HEK293T (cell line): ENCODE data around the gene LAMP1.
"Not testable (repeated sequence)": the region's sequence is repeated elsewhere in the genome, so short reads cannot be mapped to it uniquely, and the experiment has no call there.

Experiments used
- CTCF ChIA-PET: fragments of 350-600 bp; formaldehyde crosslinking; extraction: SDS; loops from one replicate; lab custom pipeline; 2021; ENCODE audit warnings: antibody characterized with exemption, inconsistent platforms; lab: Yijun Ruan, JAX
- POLR2A ChIA-PET: fragments of 350-600 bp; formaldehyde crosslinking; extraction: SDS; loops from one replicate; lab custom pipeline; 2020; ENCODE audit warnings: antibody characterized with exemption, inconsistent platforms; lab: Yijun Ruan, JAX
- DNase-seq: peaks from one replicate; pipeline ENCODE4 v3.0.0; 2012; ENCODE audit warnings: mixed read lengths; ENCODE audit errors: extremely low spot score
- ARNT ChIP-seq: fragments of 450-650 bp; IDR thresholded peaks from 2 replicates; pipeline ENCODE4 v1.6.1; 2017; ENCODE audit warnings: mild to moderate bottlenecking
- BHLHE40 ChIP-seq: fragments of 450-650 bp; IDR thresholded peaks from 2 replicates; pipeline ENCODE4 v1.6.1; 2016; ENCODE audit warnings: mild to moderate bottlenecking, moderate library complexity, borderline replicate concordance
- CTBP1 ChIP-seq: fragments of 450-650 bp; IDR thresholded peaks from 2 replicates; pipeline ENCODE4 v1.6.1; 2016; ENCODE audit warnings: borderline replicate concordance
- ELF4 ChIP-seq: fragments of 450-650 bp; IDR thresholded peaks from 2 replicates; pipeline ENCODE4 v1.6.1; 2017; ENCODE audit warnings: antibody characterized with exemption
- FOXA1 ChIP-seq: fragments of 450-650 bp; IDR thresholded peaks from 2 replicates; pipeline ENCODE4 v1.6.1; 2016; ENCODE audit warnings: mild to moderate bottlenecking
- FOXK2 ChIP-seq: fragments of 450-650 bp; IDR thresholded peaks from 2 replicates; pipeline ENCODE4 v1.6.1; 2016; ENCODE audit warnings: mild to moderate bottlenecking
- FOXM1 ChIP-seq: fragments of 450-650 bp; IDR thresholded peaks from 2 replicates; pipeline ENCODE4 v1.6.1; 2017; ENCODE audit warnings: mild to moderate bottlenecking, borderline replicate concordance
- HDGF ChIP-seq: fragments of 450-650 bp; IDR thresholded peaks from 2 replicates; pipeline ENCODE4 v1.6.1; 2017; ENCODE audit warnings: antibody characterized with exemption, borderline replicate concordance
- L3MBTL2 ChIP-seq: fragments of 450-650 bp; conservative IDR thresholded peaks from 2 replicates; pipeline ENCODE4 v1.6.1; 2016; ENCODE audit warnings: mild to moderate bottlenecking
- LEF1 ChIP-seq: fragments of 450-650 bp; IDR thresholded peaks from 2 replicates; pipeline ENCODE4 v1.6.1; 2017; ENCODE audit warnings: mild to moderate bottlenecking, borderline replicate concordance
- NFRKB ChIP-seq: fragments of 450-650 bp; IDR thresholded peaks from 2 replicates; pipeline ENCODE4 v1.6.1; 2016; ENCODE audit warnings: mild to moderate bottlenecking, moderate library complexity
- SP1 ChIP-seq: fragments of 450-650 bp; IDR thresholded peaks from 2 replicates; pipeline ENCODE4 v1.6.1; 2017
- SUZ12 ChIP-seq: fragments of 450-650 bp; IDR thresholded peaks from 2 replicates; pipeline ENCODE4 v1.6.1; 2016; ENCODE audit warnings: mild to moderate bottlenecking
- TARDBP ChIP-seq: fragments of 450-650 bp; IDR thresholded peaks from 2 replicates; pipeline ENCODE4 v1.6.1; 2016
- ZNF384 ChIP-seq: fragments of 450-650 bp; IDR thresholded peaks from 2 replicates; pipeline ENCODE4 v1.6.1; 2016
- TF ChIP-seq, protein P1 (sequence below): fragments of 450-650 bp; IDR thresholded peaks from 2 replicates; pipeline ENCODE4 v1.6.1; 2016

Gene LAMP1, protein sequence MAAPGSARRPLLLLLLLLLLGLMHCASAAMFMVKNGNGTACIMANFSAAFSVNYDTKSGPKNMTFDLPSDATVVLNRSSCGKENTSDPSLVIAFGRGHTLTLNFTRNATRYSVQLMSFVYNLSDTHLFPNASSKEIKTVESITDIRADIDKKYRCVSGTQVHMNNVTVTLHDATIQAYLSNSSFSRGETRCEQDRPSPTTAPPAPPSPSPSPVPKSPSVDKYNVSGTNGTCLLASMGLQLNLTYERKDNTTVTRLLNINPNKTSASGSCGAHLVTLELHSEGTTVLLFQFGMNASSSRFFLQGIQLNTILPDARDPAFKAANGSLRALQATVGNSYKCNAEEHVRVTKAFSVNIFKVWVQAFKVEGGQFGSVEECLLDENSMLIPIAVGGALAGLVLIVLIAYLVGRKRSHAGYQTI

DNA sequence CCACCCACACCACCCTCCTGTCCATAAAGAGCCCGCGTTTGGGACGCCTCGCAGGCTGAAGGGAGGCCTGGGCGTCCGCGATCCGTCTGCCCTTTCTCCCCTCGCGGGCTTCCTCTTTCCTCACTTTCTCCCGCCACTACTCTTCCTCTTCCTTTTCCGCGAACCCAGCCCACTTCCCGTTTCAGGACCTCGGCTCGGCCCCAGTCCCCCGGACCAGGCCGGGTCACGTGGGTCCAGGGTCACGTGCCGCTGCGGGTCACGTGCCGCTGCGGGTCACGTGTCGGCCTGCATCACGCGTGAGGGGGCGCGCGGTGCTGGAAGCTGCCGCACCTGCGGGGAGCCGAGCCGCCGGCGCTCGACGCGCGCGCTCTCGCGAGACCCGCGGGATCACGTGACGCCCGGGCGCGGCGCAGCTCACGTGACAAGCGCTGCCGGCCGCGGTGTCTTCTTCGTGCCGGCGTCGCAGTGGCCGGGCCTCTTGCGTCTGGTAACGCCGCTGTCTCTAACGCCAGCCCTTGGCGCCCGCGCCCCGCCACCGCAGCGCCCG, at the start of gene LAMP1:
TSS of gene LAMP1 (plus strand) at position 417 of the 547 bp plus-strand sequence. CDS start 196 bp downstream, outside the sequence.
- CTCF ChIA-PET, result no interaction called here
- DNase-seq, result peak; percentile 89
- POLR2A ChIA-PET, result interaction anchor here (0.5 to 0.6 kb wide), 2 partner anchors 14 to 20 kb away, joined by 3 read pairs; no protein-coding TSS in a partner anchor
- peak; percentile 62 for TF ChIP-seq NFRKB
- TF ChIP-seq BHLHE40, result no peak
- peak; percentile 57; the same call in 1 of the 2 replicates for TF ChIP-seq LEF1
- peak; percentile 76 for TF ChIP-seq ARNT
- TF ChIP-seq FOXM1, result peak; percentile 57; the same call in 1 of the 2 replicates
- TF ChIP-seq ELF4, result peak; percentile 65
- no peak for TF ChIP-seq ZNF384
- no peak for TF ChIP-seq FOXA1
- TF ChIP-seq FOXK2, result no peak
- no peak for TF ChIP-seq SP1
- TF ChIP-seq, protein P1, sequence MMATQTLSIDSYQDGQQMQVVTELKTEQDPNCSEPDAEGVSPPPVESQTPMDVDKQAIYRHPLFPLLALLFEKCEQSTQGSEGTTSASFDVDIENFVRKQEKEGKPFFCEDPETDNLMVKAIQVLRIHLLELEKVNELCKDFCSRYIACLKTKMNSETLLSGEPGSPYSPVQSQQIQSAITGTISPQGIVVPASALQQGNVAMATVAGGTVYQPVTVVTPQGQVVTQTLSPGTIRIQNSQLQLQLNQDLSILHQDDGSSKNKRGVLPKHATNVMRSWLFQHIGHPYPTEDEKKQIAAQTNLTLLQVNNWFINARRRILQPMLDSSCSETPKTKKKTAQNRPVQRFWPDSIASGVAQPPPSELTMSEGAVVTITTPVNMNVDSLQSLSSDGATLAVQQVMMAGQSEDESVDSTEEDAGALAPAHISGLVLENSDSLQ, result no peak
- peak; percentile 97 for TF ChIP-seq L3MBTL2
- no peak for TF ChIP-seq HDGF
- peak; percentile 58 for TF ChIP-seq CTBP1
- peak; percentile 36; the same call in 1 of the 2 replicates for TF ChIP-seq TARDBP
- no peak for TF ChIP-seq SUZ12

GRCh38 chr13:113252516-113253095, 44.4 kb upstream of the LAMP1 start:
- DNase-seq, result no peak
- TF ChIP-seq ZNF384 (no peak), BHLHE40 (no peak), LEF1 (no peak), FOXM1 (no peak), TARDBP (no peak), FOXA1 (no peak), ELF4 (no peak), L3MBTL2 (no peak), CTBP1 (no peak), FOXK2 (no peak), ARNT (no peak), HDGF (no peak), SUZ12 (no peak), NFRKB (no peak), SP1 (no peak)
- TF ChIP-seq, protein P1, result no peak
- ChIA-PET POLR2A (no interaction called here), CTCF (no interaction called here)

DNA sequence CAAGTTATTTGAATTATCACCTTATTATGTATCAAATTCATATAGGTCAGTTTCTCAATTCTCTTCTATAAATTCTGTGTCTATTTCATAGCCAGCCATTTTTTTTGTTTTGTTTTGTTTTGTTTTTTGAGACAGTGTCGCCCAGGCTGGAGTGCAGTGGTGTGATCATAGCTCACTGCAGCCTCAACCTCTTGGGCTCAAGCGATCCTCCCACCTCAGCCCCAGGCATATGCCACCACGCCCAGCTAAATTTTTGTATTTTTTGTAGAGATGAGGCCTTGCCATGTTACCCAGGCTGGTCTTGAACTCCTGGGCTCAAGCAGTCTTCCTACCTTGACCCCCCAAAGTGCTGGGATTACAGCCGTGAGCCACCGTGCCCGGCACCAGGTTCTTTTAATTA, 39.1 kb upstream of the LAMP1 start:
- CTCF ChIA-PET, DNase-seq, POLR2A ChIA-PET: not testable (repeated sequence)

- TF ChIP-seq SP1 (no peak), BHLHE40 (no peak), HDGF (no peak), CTBP1 (no peak), FOXA1 (no peak), SUZ12 (no peak), NFRKB (no peak), FOXM1 (no peak), ARNT (no peak), L3MBTL2 (no peak), TARDBP (no peak), ELF4 (no peak), FOXK2 (no peak), LEF1 (no peak)
- TF ChIP-seq, protein P1, result no peak
- no peak for DNase-seq
- ChIA-PET POLR2A (no interaction called here), CTCF (no interaction called here)
Measured at GRCh38 chr13:113258321-113259054, 38.6 kb upstream of the LAMP1 start.

DNA sequence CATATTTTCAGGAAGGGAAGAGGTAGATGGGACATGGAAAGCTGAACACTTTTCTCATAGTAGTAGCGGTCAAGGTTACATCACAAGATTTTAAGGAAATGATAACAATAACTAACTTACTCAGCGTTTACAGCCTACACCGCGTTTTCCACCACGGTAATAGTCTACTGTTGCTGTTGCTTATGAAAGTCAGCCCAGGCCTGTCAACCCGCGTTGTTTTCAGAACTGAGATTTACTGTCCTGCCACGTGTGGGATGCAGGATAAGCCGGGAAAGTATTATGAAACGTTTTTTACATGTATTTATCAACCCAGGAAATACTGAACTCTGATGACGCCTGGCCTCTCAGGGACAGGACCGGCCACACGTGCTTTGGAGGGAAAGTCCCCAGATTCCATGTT, 36.0 kb upstream of the LAMP1 start:
- no peak for DNase-seq
- ChIA-PET POLR2A (no interaction called here), CTCF (no interaction called here)
- no peak for TF ChIP-seq ELF4
- TF ChIP-seq ARNT, result no peak
- no peak for TF ChIP-seq ZNF384
- no peak for TF ChIP-seq FOXK2
- no peak for TF ChIP-seq L3MBTL2
- no peak for TF ChIP-seq NFRKB
- no peak for TF ChIP-seq SP1
- TF ChIP-seq LEF1, result no peak
- no peak for TF ChIP-seq FOXA1
- TF ChIP-seq HDGF, result no peak
- TF ChIP-seq BHLHE40, result no peak
- TF ChIP-seq CTBP1, result no peak
- TF ChIP-seq, protein P1, result no peak
- no peak for TF ChIP-seq SUZ12
- no peak for TF ChIP-seq FOXM1
- TF ChIP-seq TARDBP, result no peak

DNA sequence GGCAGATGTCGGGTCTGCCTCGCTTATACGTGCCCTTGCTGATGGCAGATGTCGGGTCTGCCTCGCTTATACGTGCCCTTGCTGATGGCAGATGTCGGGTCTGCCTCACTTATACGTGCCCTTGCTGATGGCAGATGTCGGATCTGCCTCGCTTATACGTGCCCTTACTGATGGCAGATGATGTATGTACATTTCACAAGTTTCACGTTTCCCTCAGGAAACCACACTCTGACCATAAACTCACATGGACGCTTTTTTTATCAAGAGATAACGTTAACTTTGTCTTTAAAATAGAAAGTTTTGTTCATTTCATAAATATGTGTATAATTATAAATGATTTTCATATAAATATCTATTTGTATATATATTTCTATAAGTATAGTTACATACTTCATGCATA, 34.0 kb upstream of the LAMP1 start:
- DNase-seq, CTCF ChIA-PET, POLR2A ChIA-PET: not testable (repeated sequence)
